Left colon (tissue), 2 donors: ENCODE measurements around the gene SAMD7. TPM values are rescaled to one million over a fixed set of nuclear protein-coding genes. Genes with fewer than 3 reads are reported as not detected.

Source experiments
- total RNA-seq, 2 donors: library from RNA; stranded (reverse); fragmentation: NEBNext Ultra II Directional; extraction: Animal tissue kit (Norgen Biotek cat#: 25700); gene quantifications; one replicate each; pipeline ENCODE4 v1.2.1, GENCODE V29; 2021
- donor health status: DM: no; HTN: no; CAD: no.
- donor health status: DM: yes; HTN: yes; CAD: no.

Gene SAMD7
- total RNA-seq, 2 donors from 2014 or later = not detected

Other genes with a start within 250 kb of the SAMD7 start
- gene MECOM, start 247.9 kb upstream of the SAMD7 start, total RNA-seq = 100 to 1,000 TPM in 1 of 2 donors, 10 to 100 TPM in 1; 73.2 to 140 TPM
- 1 to 10 TPM in 1 of 2 donors, not detected in 1; 4.8 TPM for gene TERC, start 146.5 kb upstream of the SAMD7 start, total RNA-seq
- 1 to 10 TPM; 1.1 to 1.5 TPM for gene ACTRT3, start 142.0 kb upstream of the SAMD7 start, total RNA-seq
- gene MYNN, start 138.2 kb upstream of the SAMD7 start, total RNA-seq = 10 to 100 TPM; 10.3 to 12.0 TPM
- gene LRRIQ4, start 98.7 kb upstream of the SAMD7 start, total RNA-seq = under 1 TPM in 1 of 2 donors, not detected in 1; 0.22 TPM
- gene LRRC34, start 98.7 kb upstream of the SAMD7 start, total RNA-seq = under 1 TPM; 0.24 to 0.39 TPM
- 10 to 100 TPM; 38.5 to 62.9 TPM for gene LRRC31, start 41.6 kb upstream of the SAMD7 start, total RNA-seq
- gene SEC62, start 55.2 kb downstream of the SAMD7 start, total RNA-seq = 10 to 100 TPM; 80.8 to 87.0 TPM
- 10 to 100 TPM; 65.7 to 82.6 TPM for gene GPR160, start 126.4 kb downstream of the SAMD7 start, total RNA-seq